ENCODE data around the gene HPS4. TPM values are rescaled to one million over a fixed set of nuclear protein-coding genes. Genes with fewer than 3 reads are reported as not detected.

HPS4 gene
- total and polyA plus RNA-seq, 3 experiments from 2014 or later: 18.9 to 36.8 (median 36.7) TPM

GRCh38 chr22:26463688-26464087, 19.9 kb downstream of the HPS4 start:
- POLR2A ChIA-PET: no interaction called here
- DNase-seq: no peak
- Histone ChIP-seq H3K9me3 (ENCODE audit: low read length) (no peaks in the 10 kb centered on the region), H3K27ac (ENCODE audit: low read depth, low read length) (no peak overlapping the region), H3K4me3 (ENCODE audit: low read length) (no peak overlapping the region), H3K4me1 (ENCODE audit: insufficient read depth, low read length) (no peaks in the 10 kb centered on the region), H3K27me3 (ENCODE audit: insufficient read depth, low read length, poor library complexity, severe bottlenecking) (no peaks in the 10 kb centered on the region), H3K36me3 (ENCODE audit: insufficient read depth, low read length) (peaks cover 44% of the 10 kb centered on the region)
- H3K4me1 Mint-ChIP-seq: peaks cover 2 to 5% (median 2%) of the 10 kb centered on the region in 3 donors
- no peak overlapping the region for H3K27ac Mint-ChIP-seq
- CTCF ChIA-PET: interaction anchor here (1.4 to 2.6 kb wide), 2 partner anchors 29 to 99 kb away, joined by 3 to 10 read pairs; no protein-coding TSS in a partner anchor
- no peaks in the 10 kb centered on the region for H3K9me3 Mint-ChIP-seq
- no peaks in the 10 kb centered on the region for H3K27me3 Mint-ChIP-seq
- no peak overlapping the region for H3K4me3 Mint-ChIP-seq
- peaks cover 0 to 91% (median 15%) of the 10 kb centered on the region in 3 donors for H3K36me3 Mint-ChIP-seq

DNA sequence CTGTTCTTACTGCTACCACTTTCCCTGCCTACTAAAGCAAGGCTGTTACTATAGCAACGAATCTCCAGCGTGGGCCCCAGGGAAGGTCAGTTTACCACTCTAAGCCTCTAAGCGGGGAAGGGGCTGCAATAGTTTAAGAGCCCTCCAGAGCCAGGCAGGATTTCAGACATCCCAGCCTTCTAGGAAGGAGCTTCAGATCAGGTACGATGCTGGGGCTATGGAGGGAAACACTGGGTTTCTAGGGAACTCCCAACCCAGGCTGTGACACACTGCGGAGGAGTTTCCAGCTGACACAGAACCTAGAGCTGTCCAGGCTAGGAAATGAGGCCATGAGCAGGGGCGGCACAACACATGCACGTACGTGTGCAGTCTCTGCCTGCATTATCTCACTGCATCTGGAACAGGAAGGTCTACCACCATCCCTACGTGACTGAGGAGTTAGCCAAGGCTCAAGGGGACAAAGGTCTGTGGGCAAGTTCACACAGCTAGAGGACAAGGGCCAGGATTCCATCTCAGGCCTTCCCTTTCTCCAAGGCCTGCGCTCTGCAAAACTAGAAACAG, 20.4 kb downstream of the HPS4 start:
- Histone ChIP-seq H3K4me3 (ENCODE audit: low read length) (no peak overlapping the region), H3K9me3 (ENCODE audit: low read length) (no peaks in the 10 kb centered on the region), H3K27ac (ENCODE audit: low read depth, low read length) (no peak overlapping the region), H3K4me1 (ENCODE audit: insufficient read depth, low read length) (no peaks in the 10 kb centered on the region), H3K27me3 (ENCODE audit: insufficient read depth, low read length, poor library complexity, severe bottlenecking) (no peaks in the 10 kb centered on the region), H3K36me3 (ENCODE audit: insufficient read depth, low read length) (peaks cover 39% of the 10 kb centered on the region)
- Mint-ChIP-seq H3K4me3 (no peak overlapping the region), H3K4me1 (peaks cover 2 to 5% (median 2%) of the 10 kb centered on the region in 3 donors), H3K27ac (peak overlapping the region in 1 of 8 donors; percentile 60), H3K9me3 (no peaks in the 10 kb centered on the region), H3K27me3 (no peaks in the 10 kb centered on the region), H3K36me3 (peaks cover 0 to 91% (median 13%) of the 10 kb centered on the region in 3 donors)
- CTCF ChIA-PET: interaction anchor here (1.4 to 2.6 kb wide), 2 partner anchors 29 to 99 kb away, joined by 3 to 10 read pairs; no protein-coding TSS in a partner anchor
- no peak for DNase-seq
- POLR2A ChIA-PET: no interaction called here

DNA sequence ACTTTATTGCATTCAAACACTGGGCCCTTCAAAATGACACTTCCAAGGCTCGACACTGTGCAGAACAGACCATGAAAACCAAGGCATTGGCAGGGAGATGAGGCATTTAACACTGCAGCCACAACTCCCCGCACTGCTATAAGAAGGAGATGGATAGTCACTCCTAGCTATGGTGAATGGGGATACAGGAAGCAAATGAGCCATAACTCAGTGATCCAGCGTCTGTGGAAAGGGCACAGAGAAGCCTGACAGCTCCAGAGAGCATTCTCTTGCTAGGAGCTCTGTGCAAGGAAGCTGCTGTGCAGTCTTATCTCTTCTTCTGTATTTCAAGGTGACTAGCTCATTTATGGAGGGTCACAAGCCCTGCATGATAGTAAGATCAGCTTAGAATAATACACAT, 20.9 kb downstream of the HPS4 start:
- Mint-ChIP-seq H3K27me3 (no peaks in the 10 kb centered on the region), H3K36me3 (peaks cover under 1 to 93% (median 15%) of the 10 kb centered on the region in 3 donors), H3K4me3 (no peak overlapping the region), H3K9me3 (no peaks in the 10 kb centered on the region), H3K4me1 (peaks cover 2 to 5% (median 2%) of the 10 kb centered on the region in 3 donors), H3K27ac (no peak overlapping the region)
- CTCF ChIA-PET: interaction anchor here (1.4 to 2.6 kb wide), 3 partner anchors 28 to 98 kb away, joined by 3 to 10 read pairs (median 3); no protein-coding TSS in a partner anchor
- H3K27me3 ChIP-seq (ENCODE audit: insufficient read depth, low read length, poor library complexity, severe bottlenecking): no peaks in the 10 kb centered on the region
- no peak overlapping the region for H3K4me3 ChIP-seq (ENCODE audit: low read length)
- DNase-seq: no peak
- no peaks in the 10 kb centered on the region for H3K4me1 ChIP-seq (ENCODE audit: insufficient read depth, low read length)
- POLR2A ChIA-PET: no interaction called here
- H3K9me3 ChIP-seq (ENCODE audit: low read length): no peaks in the 10 kb centered on the region
- H3K27ac ChIP-seq (ENCODE audit: low read depth, low read length): no peak overlapping the region
- peaks cover 36% of the 10 kb centered on the region for H3K36me3 ChIP-seq (ENCODE audit: insufficient read depth, low read length)

- H3K36me3 Mint-ChIP-seq: peaks cover 4 to 92% (median 18%) of the 10 kb centered on the region in 3 donors
- H3K9me3 ChIP-seq (ENCODE audit: low read length): no peaks in the 10 kb centered on the region
- H3K27ac ChIP-seq (ENCODE audit: low read depth, low read length): no peak overlapping the region
- DNase-seq: no peak
- H3K4me3 Mint-ChIP-seq: no peak overlapping the region
- ChIA-PET CTCF (interaction anchor here (0.8 to 3.4 kb wide), 8 partner anchors 9 to 97 kb away, joined by 3 to 15 read pairs (median 3); no protein-coding TSS in a partner anchor), POLR2A (no interaction called here)
- no peak overlapping the region for H3K27ac Mint-ChIP-seq
- H3K4me3 ChIP-seq (ENCODE audit: low read length): no peak overlapping the region
- H3K4me1 Mint-ChIP-seq: peaks cover 2 to 5% (median 2%) of the 10 kb centered on the region in 3 donors
- no peaks in the 10 kb centered on the region for H3K4me1 ChIP-seq (ENCODE audit: insufficient read depth, low read length)
- H3K36me3 ChIP-seq (ENCODE audit: insufficient read depth, low read length): peaks cover 36% of the 10 kb centered on the region
- no peaks in the 10 kb centered on the region for H3K9me3 Mint-ChIP-seq
- H3K27me3 ChIP-seq (ENCODE audit: insufficient read depth, low read length, poor library complexity, severe bottlenecking): no peaks in the 10 kb centered on the region
- no peaks in the 10 kb centered on the region for H3K27me3 Mint-ChIP-seq
These were observed 21.5 kb downstream of the HPS4 start for GRCh38 chr22:26462051-26462450.

GRCh38 chr22:26461188-26461810, 22.3 kb downstream of the HPS4 start:
- CTCF ChIA-PET: interaction anchor here (0.8 to 3.4 kb wide), 15 partner anchors 10 to 97 kb away, joined by 3 to 15 read pairs (median 3); no protein-coding TSS in a partner anchor
- no peaks in the 10 kb centered on the region for H3K9me3 Mint-ChIP-seq
- Histone ChIP-seq H3K4me1 (ENCODE audit: insufficient read depth, low read length) (no peaks in the 10 kb centered on the region), H3K9me3 (ENCODE audit: low read length) (no peaks in the 10 kb centered on the region), H3K27ac (ENCODE audit: low read depth, low read length) (no peak overlapping the region), H3K36me3 (ENCODE audit: insufficient read depth, low read length) (peaks cover 31% of the 10 kb centered on the region), H3K4me3 (ENCODE audit: low read length) (no peak overlapping the region), H3K27me3 (ENCODE audit: insufficient read depth, low read length, poor library complexity, severe bottlenecking) (no peaks in the 10 kb centered on the region)
- no peaks in the 10 kb centered on the region for H3K27me3 Mint-ChIP-seq
- peaks cover 2 to 5% (median 2%) of the 10 kb centered on the region in 3 donors for H3K4me1 Mint-ChIP-seq
- peak in 4 of 5 donors; percentile 19 to 57 (median 26) for DNase-seq
- peaks cover 4 to 90% (median 14%) of the 10 kb centered on the region in 3 donors for H3K36me3 Mint-ChIP-seq
- POLR2A ChIA-PET: no interaction called here
- no peak overlapping the region for H3K4me3 Mint-ChIP-seq
- H3K27ac Mint-ChIP-seq: peak overlapping the region in 2 of 8 donors; percentile 43 to 93

GRCh38 chr22:26460202-26460601, 23.4 kb downstream of the HPS4 start:
- no peaks in the 10 kb centered on the region for H3K27me3 Mint-ChIP-seq
- CTCF ChIA-PET: interaction anchor here (0.6 to 3.4 kb wide), 11 partner anchors 19 to 96 kb away, joined by 3 to 15 read pairs (median 4); no protein-coding TSS in a partner anchor
- Histone ChIP-seq H3K4me1 (ENCODE audit: insufficient read depth, low read length) (no peaks in the 10 kb centered on the region), H3K27me3 (ENCODE audit: insufficient read depth, low read length, poor library complexity, severe bottlenecking) (no peaks in the 10 kb centered on the region), H3K9me3 (ENCODE audit: low read length) (no peaks in the 10 kb centered on the region), H3K4me3 (ENCODE audit: low read length) (no peak overlapping the region), H3K36me3 (ENCODE audit: insufficient read depth, low read length) (peaks cover 20% of the 10 kb centered on the region), H3K27ac (ENCODE audit: low read depth, low read length) (no peak overlapping the region)
- H3K9me3 Mint-ChIP-seq: no peaks in the 10 kb centered on the region
- no peak for DNase-seq
- H3K4me1 Mint-ChIP-seq: peaks cover 2 to 5% (median 2%) of the 10 kb centered on the region in 3 donors
- H3K4me3 Mint-ChIP-seq: no peak overlapping the region
- H3K36me3 Mint-ChIP-seq: peaks cover 4 to 86% (median 18%) of the 10 kb centered on the region in 3 donors
- H3K27ac Mint-ChIP-seq: peak overlapping the region in 1 of 8 donors; percentile 54
- POLR2A ChIA-PET: no interaction called here

DNA sequence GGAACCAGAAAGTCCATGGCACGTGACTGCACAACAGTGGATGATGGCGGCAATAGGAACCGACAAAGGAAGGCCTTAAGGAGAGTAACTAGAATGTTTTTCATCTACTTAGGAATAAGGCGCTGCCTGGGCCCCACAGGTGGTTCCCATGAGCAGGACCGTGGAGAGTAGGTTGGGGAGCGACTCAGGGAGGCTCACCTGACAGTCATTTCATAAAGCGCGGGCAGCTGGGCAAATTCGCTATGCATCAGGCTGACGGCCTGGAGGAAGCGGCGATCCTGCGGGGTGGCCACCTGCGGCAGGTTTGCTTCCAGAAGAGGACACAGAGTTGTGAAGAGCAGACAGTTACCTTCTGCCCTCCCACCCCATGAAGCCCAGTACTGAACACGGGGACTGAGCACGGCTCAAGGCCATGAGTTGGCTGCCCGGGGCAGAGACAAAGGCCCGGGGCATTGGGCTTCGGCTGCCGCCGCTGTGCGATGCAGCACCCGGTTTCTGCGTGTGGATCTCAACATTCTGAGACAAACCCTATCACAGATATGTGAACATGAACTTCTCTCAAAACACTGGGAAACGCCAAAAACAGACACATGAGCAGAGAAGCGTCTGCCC, 25.8 kb downstream of the HPS4 start:
- no peaks in the 10 kb centered on the region for H3K27me3 ChIP-seq (ENCODE audit: insufficient read depth, low read length, poor library complexity, severe bottlenecking)
- POLR2A ChIA-PET: no interaction called here
- H3K36me3 Mint-ChIP-seq: peaks cover 4 to 78% (median 13%) of the 10 kb centered on the region in 3 donors
- H3K4me3 Mint-ChIP-seq: no peak overlapping the region
- CTCF ChIA-PET: no interaction called here
- no peak for DNase-seq
- peaks cover 2 to 5% (median 2%) of the 10 kb centered on the region in 3 donors for H3K4me1 Mint-ChIP-seq
- no peaks in the 10 kb centered on the region for H3K9me3 ChIP-seq (ENCODE audit: low read length)
- H3K27me3 Mint-ChIP-seq: no peaks in the 10 kb centered on the region
- no peak overlapping the region for H3K27ac ChIP-seq (ENCODE audit: low read depth, low read length)
- H3K36me3 ChIP-seq (ENCODE audit: insufficient read depth, low read length): peaks cover 15% of the 10 kb centered on the region
- peak overlapping the region in 1 of 8 donors; percentile 15 for H3K27ac Mint-ChIP-seq
- no peaks in the 10 kb centered on the region for H3K9me3 Mint-ChIP-seq
- H3K4me1 ChIP-seq (ENCODE audit: insufficient read depth, low read length): no peaks in the 10 kb centered on the region
- H3K4me3 ChIP-seq (ENCODE audit: low read length): no peak overlapping the region

All from CD8-positive, alpha-beta memory T cell (primary cell).